ENCODE results near the gene RMRP.

GRCh38 chr9:35695943-35696401 is 38.2 kb upstream of the RMRP start:
- TF ChIP-seq EZH2 (IDR thresholded peaks at IDR 0.05; ENCODE audit: borderline replicate concordance, low read length), result no peak
- no peak for TF ChIP-seq CTCF (IDR thresholded peaks at IDR 0.05; ENCODE audit: low read length)

Data from OCI-LY1 (cell line).